Mucosa of stomach (tissue), 1 donor: ENCODE measurements around the gene PLXNA3.

Experiments used
- H3K27me3 ChIP-seq: one replicate; pipeline ENCODE4 v1.7.0; 2013; ENCODE audit warnings: mild to moderate bottlenecking, low read length; ENCODE audit not compliant: control insufficient read depth, insufficient read depth
- H3K36me3 ChIP-seq: one replicate; pipeline ENCODE4 v1.7.0; 2013; ENCODE audit warnings: low read length; ENCODE audit not compliant: control insufficient read depth, insufficient read depth
- H3K4me1 ChIP-seq: one replicate; pipeline ENCODE4 v1.7.0; 2013; ENCODE audit warnings: mild to moderate bottlenecking, low read length; ENCODE audit not compliant: control insufficient read depth, insufficient read depth
- H3K4me3 ChIP-seq: one replicate; pipeline ENCODE4 v1.7.0; 2013; ENCODE audit warnings: low read length
- H3K9ac ChIP-seq: one replicate; pipeline ENCODE4 v1.7.0; 2013; ENCODE audit warnings: mild to moderate bottlenecking, low read length, moderate library complexity
- H3K9me3 ChIP-seq: one replicate; pipeline ENCODE4 v1.7.0; 2013; ENCODE audit warnings: mild to moderate bottlenecking, low read length, moderate library complexity; ENCODE audit not compliant: control insufficient read depth
- donor health status: Pancreatic carcinoma.

PLXNA3 gene

DNA sequence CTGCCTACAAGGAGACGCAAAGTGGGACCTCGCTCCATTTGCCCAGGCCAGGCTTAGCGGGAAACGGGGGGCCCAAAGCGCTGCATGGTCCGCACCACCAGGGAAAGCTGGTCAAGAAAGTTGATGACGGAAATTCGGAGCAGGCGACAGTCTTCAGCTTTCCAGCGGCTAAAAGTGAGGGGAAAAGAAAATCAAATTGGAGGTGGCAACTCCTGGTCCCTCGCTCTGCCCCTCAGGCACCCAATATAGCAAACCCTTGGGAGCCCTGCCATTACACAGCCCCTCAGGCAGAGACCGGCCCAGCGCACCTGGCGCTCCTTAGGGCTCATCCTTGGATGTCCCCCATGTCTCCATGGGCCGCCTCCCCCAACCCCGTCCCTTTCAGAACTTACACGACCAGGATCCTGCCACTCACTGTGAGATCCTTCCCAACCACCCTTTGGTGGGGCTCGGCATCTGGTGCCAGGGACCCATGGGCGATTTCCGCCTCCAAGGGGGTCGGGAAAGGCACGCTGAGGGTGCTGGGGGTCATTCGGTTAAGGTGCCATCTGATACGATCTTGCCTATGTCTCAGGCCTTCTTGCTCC, 19.9 kb downstream of the PLXNA3 start:
- peak overlapping the region; percentile 34 for H3K9ac ChIP-seq
- no peak overlapping the region for H3K4me3 ChIP-seq
- no peaks in the 10 kb centered on the region for H3K27me3 ChIP-seq

GRCh38 chrX:154478728-154479622, 20.9 kb downstream of the PLXNA3 start, which contains the start of gene LAGE3:
LAGE3 (minus strand) TSS chrX:154479281; CDS start chrX:154478915, 366 bp downstream.
- no peaks in the 10 kb centered on the region for H3K9me3 ChIP-seq
- peak within 1 kb of the TSS; percentile 36 for H3K4me3 ChIP-seq
- no peaks in the 10 kb centered on the region for H3K27me3 ChIP-seq
- peak within 1 kb of the TSS; percentile 37 for H3K9ac ChIP-seq
- H3K4me1 ChIP-seq = peaks cover 7% of the 10 kb centered on the region
- H3K36me3 ChIP-seq = no peaks in the 10 kb centered on the region

More for the DNA sequence above, 19.9 kb downstream of the PLXNA3 start:
- Histone ChIP-seq H3K4me1 (peaks cover 6% of the 10 kb centered on the region), H3K9me3 (no peaks in the 10 kb centered on the region), H3K36me3 (no peaks in the 10 kb centered on the region)

- peaks cover 25% of the 10 kb centered on the region for H3K4me1 ChIP-seq
- no peak overlapping the region for H3K9ac ChIP-seq
- no peak overlapping the region for H3K4me3 ChIP-seq
- H3K36me3 ChIP-seq = no peaks in the 10 kb centered on the region
- H3K9me3 ChIP-seq = no peaks in the 10 kb centered on the region
- H3K27me3 ChIP-seq = no peaks in the 10 kb centered on the region
These were observed 23.1 kb downstream of the PLXNA3 start for GRCh38 chrX:154481195-154481594.

GRCh38 chrX:154481911-154482601, 24.0 kb downstream of the PLXNA3 start:
- Histone ChIP-seq H3K9ac (no peak overlapping the region), H3K9me3 (no peaks in the 10 kb centered on the region), H3K27me3 (no peaks in the 10 kb centered on the region)

GRCh38 chrX:154482786-154483185, 24.7 kb downstream of the PLXNA3 start:
- Histone ChIP-seq H3K27me3 (no peaks in the 10 kb centered on the region), H3K4me1 (peaks cover 25% of the 10 kb centered on the region), H3K9ac (no peak overlapping the region), H3K9me3 (no peaks in the 10 kb centered on the region), H3K4me3 (no peak overlapping the region), H3K36me3 (no peaks in the 10 kb centered on the region)

More at GRCh38 chrX:154481911-154482601, 24.0 kb downstream of the PLXNA3 start:
- Histone ChIP-seq H3K4me1 (peaks cover 25% of the 10 kb centered on the region), H3K36me3 (no peaks in the 10 kb centered on the region), H3K4me3 (no peak overlapping the region)

GRCh38 chrX:154483325-154483724, 25.2 kb downstream of the PLXNA3 start:
- no peaks in the 10 kb centered on the region for H3K9me3 ChIP-seq
- no peaks in the 10 kb centered on the region for H3K27me3 ChIP-seq
- no peak overlapping the region for H3K4me3 ChIP-seq
- no peak overlapping the region for H3K9ac ChIP-seq
- H3K36me3 ChIP-seq = no peaks in the 10 kb centered on the region
- peaks cover 23% of the 10 kb centered on the region for H3K4me1 ChIP-seq

GRCh38 chrX:154484255-154485149, 26.4 kb downstream of the PLXNA3 start:
- Histone ChIP-seq H3K36me3 (no peaks in the 10 kb centered on the region), H3K4me3 (no peak overlapping the region), H3K9ac (no peak overlapping the region), H3K4me1 (peaks cover 25% of the 10 kb centered on the region), H3K27me3 (no peaks in the 10 kb centered on the region), H3K9me3 (no peaks in the 10 kb centered on the region)

DNA sequence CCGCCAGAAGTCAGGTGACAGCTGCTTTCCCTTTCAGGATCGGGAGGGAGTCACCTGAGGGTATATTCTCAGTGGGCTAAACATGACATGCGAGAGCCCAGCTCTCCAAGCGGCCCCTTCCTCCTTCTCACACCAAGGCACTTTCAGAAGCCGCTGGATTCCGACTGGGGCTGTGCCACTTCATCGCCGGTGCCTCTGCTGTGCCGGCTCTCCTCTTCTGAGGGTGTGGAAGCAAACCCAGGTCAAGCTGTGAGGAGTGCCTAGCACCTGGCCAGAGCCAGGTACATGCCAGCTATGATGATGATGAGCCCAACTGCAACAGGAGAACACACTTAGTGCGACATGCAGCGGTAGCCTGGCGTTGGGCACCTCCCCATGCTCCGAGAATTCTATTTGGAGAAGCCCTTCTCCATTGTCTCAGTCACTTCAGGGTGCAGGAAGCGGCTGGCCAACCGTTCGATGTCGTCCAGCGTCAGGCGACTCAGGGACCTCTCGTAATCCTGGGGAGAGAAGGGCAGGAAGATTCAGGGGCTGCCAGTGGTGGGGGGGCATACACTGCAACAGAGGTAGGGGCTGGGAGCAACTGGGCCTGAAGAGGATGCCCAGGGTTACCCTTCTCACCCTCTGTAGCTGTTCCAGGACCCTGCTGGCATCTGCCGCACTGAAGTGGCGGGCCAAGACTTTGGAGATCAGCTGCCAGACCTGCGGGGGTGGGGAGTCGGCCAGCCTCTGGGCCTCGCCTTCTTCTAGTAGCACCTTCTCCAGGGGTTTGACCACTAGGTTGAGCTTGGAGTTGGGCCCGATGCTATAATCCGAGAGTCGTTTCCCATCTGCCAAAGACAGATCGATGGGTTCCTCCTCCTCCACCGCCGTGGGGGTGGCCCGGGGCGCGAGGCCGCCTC, 27.3 kb downstream of the PLXNA3 start:
- Histone ChIP-seq H3K9ac (peak overlapping the region; percentile 59), H3K36me3 (no peaks in the 10 kb centered on the region), H3K4me1 (peaks cover 24% of the 10 kb centered on the region), H3K9me3 (no peaks in the 10 kb centered on the region), H3K27me3 (no peaks in the 10 kb centered on the region), H3K4me3 (peak overlapping the region; percentile 36)

DNA sequence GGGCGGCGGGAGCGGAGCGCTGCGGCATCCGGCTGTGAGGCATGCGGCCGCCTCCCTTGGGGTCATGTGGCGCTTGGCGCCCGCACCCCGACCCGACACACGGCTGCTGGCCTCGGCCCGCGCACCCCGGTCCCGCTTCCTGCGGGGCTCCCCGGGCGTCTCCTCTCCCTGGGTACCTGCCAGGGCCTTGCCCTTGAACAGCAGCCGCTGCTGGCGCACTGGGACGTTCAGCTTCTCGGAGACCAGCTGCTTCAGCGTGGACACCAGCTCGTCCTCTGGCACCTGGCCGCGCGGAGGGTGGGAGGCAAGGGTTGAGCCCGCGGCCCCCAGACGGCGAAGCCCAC, 27.9 kb downstream of the PLXNA3 start:
- H3K9me3 ChIP-seq = no peaks in the 10 kb centered on the region
- peak overlapping the region; percentile 36 for H3K4me3 ChIP-seq
- H3K4me1 ChIP-seq = peaks cover 24% of the 10 kb centered on the region
- no peaks in the 10 kb centered on the region for H3K36me3 ChIP-seq
- H3K27me3 ChIP-seq = no peaks in the 10 kb centered on the region
- peak overlapping the region; percentile 59 for H3K9ac ChIP-seq

DNA sequence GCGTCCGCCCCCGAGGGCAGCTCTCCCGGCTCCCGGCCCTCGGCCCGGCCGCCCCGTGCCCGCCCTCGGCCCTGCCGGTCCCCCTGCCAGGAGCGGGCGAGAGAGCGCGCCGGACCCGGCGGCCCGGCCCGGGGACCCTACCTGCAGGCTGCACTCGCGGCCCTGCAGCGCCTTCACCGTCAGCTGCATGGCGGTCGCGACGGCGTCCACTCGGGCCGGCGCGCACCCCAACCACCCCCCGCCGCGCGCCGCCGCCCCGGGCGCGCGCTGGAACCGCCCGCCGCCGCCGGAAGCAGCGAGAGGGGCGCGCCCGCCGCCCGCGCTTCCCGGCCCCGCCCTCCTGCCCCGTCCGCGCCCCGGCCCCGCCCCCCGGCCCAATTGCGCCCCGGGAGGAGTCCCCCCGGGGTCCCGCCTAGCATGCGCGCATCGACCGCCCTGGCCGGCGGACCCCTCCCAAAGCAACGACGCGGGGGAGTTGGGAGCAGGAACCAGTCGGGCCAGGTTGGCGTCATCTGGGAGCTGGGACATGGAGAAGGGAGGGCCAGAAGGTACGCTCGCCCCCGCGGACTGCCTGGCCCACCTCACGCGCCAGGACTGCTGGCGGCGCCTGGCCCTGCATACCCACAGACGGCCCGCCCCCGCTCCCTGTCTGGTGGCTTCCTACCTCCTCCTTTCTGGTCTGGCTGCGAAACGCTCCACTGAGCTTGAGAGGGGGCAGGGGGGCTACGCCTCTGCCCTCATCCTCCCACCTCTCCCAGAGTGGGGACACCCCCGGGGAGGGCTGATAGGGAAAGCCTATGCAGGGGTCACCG, 28.5 kb downstream of the PLXNA3 start, which contains the start of gene UBL4A:
UBL4A (minus strand) TSS at position 220 of the 812 bp plus-strand sequence; CDS start at position 189, 31 bp downstream.
- H3K9ac ChIP-seq = peak within 1 kb of the TSS; percentile 59
- H3K9me3 ChIP-seq = no peaks in the 10 kb centered on the region
- H3K36me3 ChIP-seq = no peaks in the 10 kb centered on the region
- peaks cover 24% of the 10 kb centered on the region for H3K4me1 ChIP-seq
- H3K4me3 ChIP-seq = peak within 1 kb of the TSS; percentile 36
- no peaks in the 10 kb centered on the region for H3K27me3 ChIP-seq
